ENCODE data around the gene YJEFN3.

GRCh38 chr19:19549804-19550464 is 21.2 kb downstream of the YJEFN3 start:
- TF ChIP-seq CTCF (conservative IDR thresholded peaks at IDR 0.05; ENCODE audit: low read length) (no peak), EZH2phosphoT487 (IDR thresholded peaks at IDR 0.05; ENCODE audit: borderline replicate concordance) (no peak)

Measured in Loucy (cell line).